ENCODE measurements around the gene HSD17B7.

DNA sequence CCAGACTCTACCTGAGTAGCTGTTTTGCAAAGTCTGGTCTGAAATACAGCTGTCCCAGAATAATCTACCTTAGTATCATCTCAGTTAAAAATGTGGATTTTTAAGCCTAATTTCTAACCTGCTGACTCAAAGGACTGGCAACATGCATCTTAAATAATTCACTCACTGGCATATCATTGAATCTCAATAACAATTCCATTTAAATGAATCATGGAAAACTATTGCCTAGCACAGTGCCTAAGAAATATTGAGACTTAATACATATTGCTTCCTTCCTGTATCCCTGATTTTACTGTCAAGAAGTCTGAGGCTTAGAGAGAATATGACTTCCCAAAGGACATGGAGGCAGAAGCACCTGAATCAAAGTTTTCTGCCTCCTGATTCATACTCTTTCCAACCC, 67.3 kb downstream of the HSD17B7 start:
- TF ChIP-seq, protein P1, sequence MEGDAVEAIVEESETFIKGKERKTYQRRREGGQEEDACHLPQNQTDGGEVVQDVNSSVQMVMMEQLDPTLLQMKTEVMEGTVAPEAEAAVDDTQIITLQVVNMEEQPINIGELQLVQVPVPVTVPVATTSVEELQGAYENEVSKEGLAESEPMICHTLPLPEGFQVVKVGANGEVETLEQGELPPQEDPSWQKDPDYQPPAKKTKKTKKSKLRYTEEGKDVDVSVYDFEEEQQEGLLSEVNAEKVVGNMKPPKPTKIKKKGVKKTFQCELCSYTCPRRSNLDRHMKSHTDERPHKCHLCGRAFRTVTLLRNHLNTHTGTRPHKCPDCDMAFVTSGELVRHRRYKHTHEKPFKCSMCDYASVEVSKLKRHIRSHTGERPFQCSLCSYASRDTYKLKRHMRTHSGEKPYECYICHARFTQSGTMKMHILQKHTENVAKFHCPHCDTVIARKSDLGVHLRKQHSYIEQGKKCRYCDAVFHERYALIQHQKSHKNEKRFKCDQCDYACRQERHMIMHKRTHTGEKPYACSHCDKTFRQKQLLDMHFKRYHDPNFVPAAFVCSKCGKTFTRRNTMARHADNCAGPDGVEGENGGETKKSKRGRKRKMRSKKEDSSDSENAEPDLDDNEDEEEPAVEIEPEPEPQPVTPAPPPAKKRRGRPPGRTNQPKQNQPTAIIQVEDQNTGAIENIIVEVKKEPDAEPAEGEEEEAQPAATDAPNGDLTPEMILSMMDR (IDR thresholded peaks at IDR 0.05; ENCODE audit: poor library complexity, severe bottlenecking), result no peak
- no peak for TF ChIP-seq POLR2AphosphoS5 (IDR thresholded peaks at IDR 0.05)
- TF ChIP-seq EZH2 (IDR thresholded peaks at IDR 0.05; ENCODE audit: borderline replicate concordance, insufficient read depth, low read length, poor library complexity, severe bottlenecking), result no peak
- no peak for TF ChIP-seq EP300 (conservative IDR thresholded peaks at IDR 0.05; ENCODE audit: poor library complexity, severe bottlenecking)

Data from neural cell (in vitro differentiated cells).